ENCODE measurements around the gene TSPEAR. TPM values are rescaled to one million over a fixed set of nuclear protein-coding genes. Genes with fewer than 3 reads are reported as not detected.

TSPEAR gene
- total and polyA plus RNA-seq, 10 donors: 0.02 to 0.22 (median 0.03) TPM; not detected in 7

DNA sequence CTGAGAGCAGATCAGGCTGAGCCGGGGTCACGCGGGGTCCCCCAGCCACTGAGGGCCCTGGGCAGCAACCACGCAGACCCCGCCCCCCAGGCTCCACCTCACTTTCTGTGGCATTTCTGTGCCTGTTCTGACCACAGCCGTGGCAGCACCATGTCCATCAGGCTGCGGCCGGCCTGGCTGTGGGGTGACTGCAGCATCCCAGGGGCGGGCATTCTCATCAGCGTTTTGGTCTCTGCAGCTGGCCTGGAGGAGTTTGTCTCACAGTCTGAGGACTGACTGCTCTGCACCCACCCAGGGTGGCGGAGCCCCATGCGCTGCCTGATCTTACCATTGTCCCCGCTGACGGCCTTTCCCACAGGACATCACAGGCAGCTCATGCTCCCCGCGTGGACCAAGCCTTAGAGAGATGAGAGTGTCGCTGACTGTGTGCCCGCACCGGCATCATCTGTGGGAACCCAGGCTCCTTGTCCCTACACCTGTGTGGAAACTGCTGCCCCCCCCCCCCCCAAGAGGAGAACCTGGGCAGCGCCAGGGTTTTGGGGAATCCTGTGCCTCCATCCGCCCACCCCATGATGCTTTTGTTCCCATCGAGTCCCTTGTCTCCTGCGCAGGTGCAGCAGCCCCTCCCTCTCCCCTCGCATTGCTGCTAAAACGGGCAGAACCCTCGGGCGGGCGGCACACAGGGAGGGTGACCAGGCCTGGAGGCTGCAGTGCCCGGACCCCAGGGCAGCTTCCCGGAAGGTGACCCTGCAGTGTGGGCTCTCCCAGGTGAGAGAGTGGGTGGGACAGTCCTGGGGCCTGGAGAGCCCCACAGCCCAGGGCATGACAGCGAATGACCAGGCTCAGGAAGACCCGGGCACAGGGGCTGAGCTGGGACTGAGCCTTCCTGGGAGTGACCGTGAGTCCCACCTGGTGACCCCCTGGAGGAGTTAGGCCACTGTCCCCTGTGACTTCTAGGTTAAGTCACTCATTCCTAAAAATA lies 173.2 kb downstream of the TSPEAR start:
- Histone ChIP-seq H3K27ac (no peak overlapping the region), H3K9me3 (peaks cover 0 to 21% (median 14%) of the 10 kb centered on the region in 8 donors), H3K27me3 (replicated peaks in 1 of 7) (peaks cover 0 to 26% (median 0%) of the 10 kb centered on the region in 7 donors), H3K36me3 (no peaks in the 10 kb centered on the region), H3K4me3 (no peak overlapping the region), H3K4me1 (no peaks in the 10 kb centered on the region)
- intact Hi-C loops (cut with DNase I; ENCODE audit: low total_unique reads): no loop called here
- WGBS, 5 donors: 89 to 93% (median 92%) methylated on average over 20 to 33 of the region's 33 CpGs
- peak; percentile 64 for DNase-seq
- TF ChIP-seq, protein P1, sequence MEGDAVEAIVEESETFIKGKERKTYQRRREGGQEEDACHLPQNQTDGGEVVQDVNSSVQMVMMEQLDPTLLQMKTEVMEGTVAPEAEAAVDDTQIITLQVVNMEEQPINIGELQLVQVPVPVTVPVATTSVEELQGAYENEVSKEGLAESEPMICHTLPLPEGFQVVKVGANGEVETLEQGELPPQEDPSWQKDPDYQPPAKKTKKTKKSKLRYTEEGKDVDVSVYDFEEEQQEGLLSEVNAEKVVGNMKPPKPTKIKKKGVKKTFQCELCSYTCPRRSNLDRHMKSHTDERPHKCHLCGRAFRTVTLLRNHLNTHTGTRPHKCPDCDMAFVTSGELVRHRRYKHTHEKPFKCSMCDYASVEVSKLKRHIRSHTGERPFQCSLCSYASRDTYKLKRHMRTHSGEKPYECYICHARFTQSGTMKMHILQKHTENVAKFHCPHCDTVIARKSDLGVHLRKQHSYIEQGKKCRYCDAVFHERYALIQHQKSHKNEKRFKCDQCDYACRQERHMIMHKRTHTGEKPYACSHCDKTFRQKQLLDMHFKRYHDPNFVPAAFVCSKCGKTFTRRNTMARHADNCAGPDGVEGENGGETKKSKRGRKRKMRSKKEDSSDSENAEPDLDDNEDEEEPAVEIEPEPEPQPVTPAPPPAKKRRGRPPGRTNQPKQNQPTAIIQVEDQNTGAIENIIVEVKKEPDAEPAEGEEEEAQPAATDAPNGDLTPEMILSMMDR (IDR thresholded peaks at IDR 0.05 in 8 of 11, conservative IDR thresholded peaks at IDR 0.05 in 3 of 11): no peak
- TF ChIP-seq POLR2AphosphoS5 (IDR thresholded peaks at IDR 0.05) (no peak), POLR2A (IDR thresholded peaks at IDR 0.05) (no peak)

DNA sequence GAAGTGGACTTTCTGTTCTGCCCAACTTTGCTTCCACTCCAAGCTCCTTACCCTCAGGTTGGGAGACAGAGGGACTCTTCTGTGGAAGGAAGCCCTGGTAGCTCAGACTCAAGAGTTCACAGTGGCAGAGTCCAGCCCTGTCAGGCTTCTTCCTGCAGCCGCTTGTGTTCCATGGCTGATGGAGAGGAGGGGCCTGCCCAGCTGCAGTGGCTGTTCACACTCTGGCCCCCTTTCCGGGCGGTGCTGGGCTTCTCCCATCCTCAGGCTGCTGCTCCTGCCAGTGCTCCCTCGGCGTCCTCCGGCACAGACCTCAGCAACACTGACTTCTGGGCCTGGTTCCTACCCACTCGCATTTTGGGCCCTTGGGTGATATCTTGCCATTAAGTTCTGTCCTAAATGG lies 175.4 kb downstream of the TSPEAR start:
- 57 to 76% (median 67%) methylated on average over 7 of the region's 7 CpGs for WGBS, 5 donors
- intact Hi-C loops (cut with DNase I; ENCODE audit: low total_unique reads): no loop called here
- no peak overlapping the region for H3K4me3 ChIP-seq
- TF ChIP-seq POLR2A (IDR thresholded peaks at IDR 0.05) (no peak), POLR2AphosphoS5 (IDR thresholded peaks at IDR 0.05) (no peak)
- TF ChIP-seq, protein P1 (IDR thresholded peaks at IDR 0.05 in 8 of 11, conservative IDR thresholded peaks at IDR 0.05 in 3 of 11): no peak
- no peak overlapping the region for H3K27ac ChIP-seq
- H3K4me1 ChIP-seq: no peaks in the 10 kb centered on the region
- no peak for DNase-seq
- H3K27me3 ChIP-seq (replicated peaks in 1 of 7): peaks cover 0 to 41% (median 0%) of the 10 kb centered on the region in 7 donors
- H3K9me3 ChIP-seq: no peaks in the 10 kb centered on the region
- no peaks in the 10 kb centered on the region for H3K36me3 ChIP-seq

DNA sequence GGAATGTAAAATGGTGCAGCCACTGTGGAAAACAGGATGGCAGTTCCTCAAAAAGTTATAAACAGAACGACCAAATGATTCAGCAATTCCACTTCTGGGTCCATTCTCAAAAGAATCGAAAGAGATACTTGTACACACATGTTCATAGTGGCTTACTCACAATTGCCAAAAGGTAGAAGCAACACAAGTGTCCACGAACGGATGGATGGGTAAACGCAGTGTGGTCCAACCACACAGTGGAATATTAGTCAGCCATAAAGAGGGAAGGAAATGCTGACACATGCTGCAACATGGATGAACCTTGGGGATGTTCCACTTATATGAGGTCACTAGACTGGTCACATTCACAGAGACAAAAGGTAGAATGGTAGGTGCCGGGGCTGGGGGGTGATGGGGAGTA lies 176.7 kb downstream of the TSPEAR start:
- Histone ChIP-seq H3K4me3 (no peak overlapping the region), H3K9me3 (no peaks in the 10 kb centered on the region), H3K27me3 (replicated peaks in 1 of 7) (peaks cover 0 to 43% (median 0%) of the 10 kb centered on the region in 7 donors), H3K4me1 (no peaks in the 10 kb centered on the region), H3K27ac (no peak overlapping the region), H3K36me3 (no peaks in the 10 kb centered on the region)
- intact Hi-C loops (cut with DNase I; ENCODE audit: low total_unique reads): no loop called here
- DNase-seq: no peak
- TF ChIP-seq POLR2A (IDR thresholded peaks at IDR 0.05) (no peak), POLR2AphosphoS5 (IDR thresholded peaks at IDR 0.05) (no peak)
- TF ChIP-seq, protein P1 (IDR thresholded peaks at IDR 0.05 in 8 of 11, conservative IDR thresholded peaks at IDR 0.05 in 3 of 11): no peak
- 84 to 90% (median 87%) methylated on average over 6 of the region's 6 CpGs for WGBS, 5 donors

All from spleen (tissue), 11 donors.